ENCODE data around the gene KIDINS220.
A peak's percentile ranks its signal among the peaks of the same experiment; 100 is the strongest.

The KIDINS220 gene

DNA sequence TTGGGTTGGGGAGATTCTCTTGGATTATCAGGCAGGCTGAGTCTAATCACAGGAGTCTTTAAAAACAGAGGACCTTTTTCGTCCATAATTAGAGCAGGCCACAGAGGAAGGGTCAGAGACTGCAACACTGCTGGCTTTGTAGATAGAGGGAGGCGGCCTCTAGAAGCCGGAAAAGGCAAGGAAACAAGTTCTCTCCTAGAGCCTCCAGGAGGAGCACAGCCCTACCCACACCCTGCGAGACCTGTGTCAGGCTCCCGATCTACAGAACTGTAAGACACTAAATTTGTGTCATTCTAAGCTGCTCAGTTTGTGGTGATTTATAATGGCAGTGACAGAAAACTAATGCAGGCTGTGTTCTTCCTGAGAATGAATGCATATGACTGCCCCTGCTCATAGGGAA lies 140.2 kb downstream of the KIDINS220 start:
- DNase-seq (ENCODE audit: low read depth): no peak

DNA sequence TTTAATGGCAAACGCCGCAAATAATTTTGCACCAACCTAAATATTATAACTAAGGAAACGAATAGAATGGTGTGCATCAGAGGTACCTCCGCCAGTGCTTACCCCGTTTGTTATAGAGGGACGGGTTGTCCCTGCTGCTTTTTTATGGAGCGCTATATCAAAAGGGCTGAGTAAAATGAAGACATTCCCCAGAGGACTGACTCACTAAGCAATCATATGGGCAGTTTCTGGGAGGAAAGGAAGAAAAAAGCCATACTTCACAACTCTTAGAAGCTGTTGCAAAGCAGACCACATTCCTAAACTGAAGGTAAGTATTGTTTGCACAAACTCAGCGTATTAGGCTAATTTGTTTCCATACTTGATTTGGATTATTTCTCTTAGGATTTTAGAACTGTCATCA lies 142.7 kb downstream of the KIDINS220 start:
- no peak for DNase-seq (ENCODE audit: low read depth)

DNA sequence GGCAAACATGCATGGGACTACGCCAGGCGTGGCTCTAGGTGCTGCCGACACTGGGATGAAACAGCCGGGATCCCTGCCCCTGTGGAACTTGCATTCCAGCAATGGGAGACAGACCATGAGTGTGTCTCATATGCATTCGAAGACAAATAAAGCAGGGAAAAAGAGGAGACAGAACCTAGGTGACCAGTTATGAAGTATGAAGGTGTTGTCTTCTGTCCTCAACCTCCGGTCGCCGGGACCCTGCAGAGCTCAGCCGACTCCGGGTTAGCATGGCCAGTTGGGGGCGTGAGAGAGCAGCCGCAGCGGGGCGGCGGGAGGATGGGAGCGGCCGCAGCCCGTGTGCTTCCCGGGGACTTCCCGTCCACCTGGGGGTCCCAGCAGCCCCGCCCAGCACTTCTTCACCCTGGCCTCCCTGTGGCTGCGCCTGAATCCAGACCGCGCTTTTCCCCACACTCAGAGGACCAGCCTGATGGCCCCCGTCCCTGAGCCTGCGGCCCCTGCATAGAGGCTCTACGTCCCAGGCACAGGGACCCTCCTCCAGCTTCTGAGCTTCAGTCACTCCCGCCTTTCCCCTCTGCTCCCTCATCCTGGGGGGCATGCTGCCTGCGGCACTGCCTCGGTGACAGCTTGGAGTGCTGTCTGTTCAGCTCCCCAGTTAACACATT lies 144.1 kb downstream of the KIDINS220 start:
- DNase-seq (ENCODE audit: low read depth): peak; percentile 16

DNA sequence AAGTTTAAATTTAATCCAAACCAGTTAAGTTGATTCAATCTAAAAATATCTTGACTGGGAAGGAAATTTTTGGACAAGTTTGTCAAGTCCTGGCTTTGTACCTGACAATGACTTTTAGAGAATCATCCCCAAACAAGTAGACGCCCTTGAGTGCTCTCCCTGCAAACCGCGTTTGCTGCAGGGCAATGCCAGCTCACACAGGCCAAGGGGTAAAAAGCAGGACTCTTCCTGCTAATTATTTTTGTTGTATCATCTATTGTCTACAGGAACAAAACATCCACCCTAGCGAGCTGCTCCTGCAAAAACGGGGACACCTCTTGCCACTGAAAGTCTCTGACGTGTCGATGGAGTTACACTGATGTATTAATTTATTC lies 144.6 kb downstream of the KIDINS220 start:
- no peak for DNase-seq (ENCODE audit: low read depth)

DNA sequence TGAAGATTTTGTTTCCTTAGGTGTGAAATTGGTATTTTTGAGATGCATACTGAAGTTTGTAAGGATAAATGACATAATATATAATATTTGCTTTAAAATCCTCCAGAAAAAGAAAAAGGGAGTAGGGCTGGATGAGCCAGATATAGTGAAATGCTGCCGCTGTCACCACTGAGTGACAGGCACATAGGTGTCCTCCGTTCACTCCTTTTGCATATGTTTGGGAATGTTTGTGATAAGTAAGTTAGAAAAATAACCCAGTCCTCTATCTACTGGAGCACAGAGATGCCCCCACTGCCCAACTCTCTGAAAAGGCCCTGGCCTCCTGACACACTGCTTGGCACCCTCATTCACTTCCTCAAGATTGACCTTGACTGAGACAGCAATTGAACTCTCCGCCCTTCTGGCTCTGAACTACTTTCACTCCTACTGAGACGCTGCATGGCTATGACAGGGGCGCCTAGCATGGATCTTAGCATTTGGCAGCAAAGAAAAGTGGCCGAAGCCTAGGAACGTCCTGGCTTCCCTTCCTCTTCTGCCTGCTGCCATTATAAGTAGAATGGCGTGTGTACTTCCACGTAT lies 145.5 kb downstream of the KIDINS220 start:
- no peak for DNase-seq (ENCODE audit: low read depth)

DNA sequence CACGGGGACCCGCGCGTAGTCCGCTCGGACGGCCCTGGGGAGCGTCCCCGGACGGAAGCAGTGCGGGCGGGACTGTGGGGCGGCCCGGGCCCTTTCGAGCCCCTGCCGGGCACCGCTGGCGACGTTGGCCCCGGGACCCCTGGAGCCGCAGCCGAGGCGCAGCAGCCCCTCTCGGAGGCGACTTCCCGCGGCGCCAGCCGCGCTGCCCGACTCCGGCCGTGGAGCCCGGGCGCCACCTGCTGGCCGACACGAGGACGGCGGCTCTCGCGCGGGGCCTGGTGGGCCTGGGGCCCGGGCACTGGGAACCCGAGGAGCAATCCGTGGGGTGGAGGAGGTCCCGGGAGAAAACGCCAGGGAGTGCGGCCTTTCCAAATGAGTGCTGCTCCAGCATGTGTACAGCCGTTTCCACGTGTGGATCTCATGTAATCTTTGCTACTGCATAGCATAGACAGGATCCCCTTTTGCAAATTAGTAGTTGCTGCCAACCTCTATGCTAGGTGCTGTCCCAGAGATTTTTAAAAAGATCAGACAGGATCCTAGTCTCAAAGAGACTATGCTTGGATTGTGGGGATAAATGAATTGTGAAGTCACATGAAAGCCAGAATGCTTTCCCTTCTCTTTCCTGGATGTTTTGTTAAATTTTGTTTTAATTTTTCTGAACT lies 151.6 kb downstream of the KIDINS220 start:
- DNase-seq (ENCODE audit: low read depth): peak; percentile 68

DNA sequence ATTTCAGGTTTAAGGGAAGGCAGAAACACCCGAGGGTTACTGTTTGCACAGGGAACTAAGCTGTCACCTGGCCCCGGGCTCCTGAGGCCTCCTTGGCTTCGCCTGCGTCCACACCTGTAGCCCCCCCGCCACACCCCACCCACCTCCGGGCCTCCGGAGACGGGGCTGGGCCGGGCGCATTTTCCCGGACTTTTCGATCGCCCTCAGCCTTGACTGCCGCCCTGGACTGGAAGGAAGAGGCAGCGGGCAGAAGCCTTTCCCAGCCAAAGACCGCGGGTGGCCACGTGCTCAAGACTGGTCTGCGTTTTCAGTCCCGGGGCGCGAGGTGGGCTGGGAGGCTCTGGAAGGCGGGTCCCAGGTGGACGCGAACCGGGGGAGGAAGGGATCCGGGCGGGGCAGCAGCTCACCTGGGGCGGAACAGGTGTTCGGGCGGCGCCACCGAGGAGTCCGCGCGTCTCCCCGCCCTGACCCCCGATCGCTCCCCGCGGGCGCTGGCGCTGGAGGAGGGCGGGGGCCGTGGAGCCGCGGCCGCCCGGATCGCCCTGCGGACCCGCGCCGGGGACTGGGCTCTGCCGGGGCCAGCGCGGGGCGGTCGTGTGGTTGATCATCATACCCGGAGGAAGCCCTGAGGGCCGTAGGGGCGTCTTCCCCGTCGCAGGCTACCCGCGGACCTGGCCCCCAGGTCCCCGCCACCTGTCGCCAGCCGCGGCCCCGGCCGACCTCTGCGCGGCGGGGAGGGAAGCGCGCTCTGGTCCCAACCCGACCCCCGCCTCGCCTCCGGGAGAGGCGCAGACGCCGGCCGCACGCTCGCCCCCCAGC lies 152.3 kb downstream of the KIDINS220 start:
- no peak for DNase-seq (ENCODE audit: low read depth)

DNA sequence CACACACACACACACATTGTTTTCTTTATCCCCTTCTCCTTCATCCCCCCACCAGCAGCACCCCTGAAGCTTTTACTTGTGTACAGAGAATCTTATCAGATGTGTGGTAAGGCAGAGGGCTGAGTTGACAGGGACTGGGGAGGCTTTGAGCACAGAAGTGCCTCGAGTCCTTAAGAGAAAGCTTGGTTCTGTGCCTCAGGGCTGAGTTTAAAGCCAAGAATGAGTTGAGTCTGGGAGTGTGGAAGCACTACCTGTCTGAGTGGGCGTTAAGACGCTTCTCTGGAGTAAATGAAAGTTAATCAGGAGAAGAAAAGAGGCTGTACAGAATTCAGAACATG lies 152.9 kb downstream of the KIDINS220 start:
- DNase-seq (ENCODE audit: low read depth): no peak

DNA sequence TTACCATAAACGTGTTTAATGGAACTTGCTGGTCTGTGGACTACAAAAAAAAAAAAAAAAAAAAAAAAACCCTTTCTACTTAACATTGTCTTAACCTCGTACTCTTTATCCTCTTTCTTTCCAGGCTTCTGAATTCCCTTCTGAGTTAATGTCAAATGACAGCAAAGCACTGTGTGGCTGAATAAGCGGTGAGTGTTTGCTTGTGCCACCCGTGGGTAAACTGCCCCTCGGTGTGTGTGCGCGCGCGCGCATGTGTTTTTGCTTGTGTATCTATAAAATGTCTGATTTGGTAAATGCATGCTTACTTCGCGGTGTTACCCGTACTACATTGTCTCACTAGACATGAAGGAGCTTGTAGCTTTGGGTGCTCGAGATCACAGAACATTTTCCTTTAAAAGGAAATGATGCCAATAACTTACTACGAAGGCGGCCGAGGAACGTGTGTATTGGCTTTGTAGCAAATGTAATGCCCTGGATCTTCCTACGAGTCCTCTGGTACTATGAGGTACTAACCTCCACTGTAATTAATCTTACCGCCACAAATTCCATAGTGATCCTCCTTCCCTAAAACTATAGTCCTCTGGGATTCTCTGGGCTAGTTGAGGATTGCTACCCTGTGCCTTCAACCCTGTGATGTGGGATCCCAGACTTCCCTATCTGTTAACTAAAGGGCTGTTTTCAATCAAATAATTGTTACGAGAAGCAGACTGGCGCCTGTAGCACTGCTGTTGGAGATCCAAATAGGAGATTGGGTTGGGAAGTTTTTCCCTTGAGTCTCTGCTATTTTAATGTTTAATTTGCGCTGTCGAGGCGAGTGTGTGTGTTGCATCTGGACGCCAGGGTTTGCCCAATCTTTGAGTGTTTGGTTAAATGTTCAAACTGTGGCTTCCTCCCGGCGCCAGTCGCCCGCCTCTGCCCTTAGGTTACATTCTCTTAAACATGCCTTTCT lies 154.4 kb downstream of the KIDINS220 start:
- DNase-seq (ENCODE audit: low read depth): no peak

DNA sequence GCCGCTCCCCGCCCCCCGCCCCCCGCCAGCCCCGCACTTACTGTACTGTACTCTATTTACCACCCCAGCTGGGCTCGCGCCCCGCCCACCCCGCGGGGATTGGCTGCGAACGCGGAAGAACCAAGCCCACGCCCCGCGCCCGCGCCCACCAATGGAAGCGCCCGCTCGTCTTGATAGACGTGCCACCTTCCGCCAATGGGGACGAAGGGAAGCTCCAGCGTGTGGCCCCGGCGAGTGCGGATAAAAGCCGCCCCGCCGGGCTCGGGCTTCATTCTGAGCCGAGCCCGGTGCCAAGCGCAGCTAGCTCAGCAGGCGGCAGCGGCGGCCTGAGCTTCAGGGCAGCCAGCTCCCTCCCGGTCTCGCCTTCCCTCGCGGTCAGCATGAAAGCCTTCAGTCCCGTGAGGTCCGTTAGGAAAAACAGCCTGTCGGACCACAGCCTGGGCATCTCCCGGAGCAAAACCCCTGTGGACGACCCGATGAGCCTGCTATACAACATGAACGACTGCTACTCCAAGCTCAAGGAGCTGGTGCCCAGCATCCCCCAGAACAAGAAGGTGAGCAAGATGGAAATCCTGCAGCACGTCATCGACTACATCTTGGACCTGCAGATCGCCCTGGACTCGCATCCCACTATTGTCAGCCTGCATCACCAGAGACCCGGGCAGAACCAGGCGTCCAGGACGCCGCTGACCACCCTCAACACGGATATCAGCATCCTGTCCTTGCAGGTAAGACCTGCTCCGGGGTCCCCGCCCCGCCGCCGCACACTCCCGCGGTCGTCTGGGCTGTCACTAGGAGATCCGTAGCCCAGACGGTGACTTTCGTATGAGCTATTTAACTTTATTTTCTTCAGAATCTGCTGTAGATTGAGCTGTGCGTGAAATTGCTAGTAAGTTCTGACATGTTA lies 155.4 kb downstream of the KIDINS220 start, which contains the start of gene ID2:
Gene ID2 (plus strand): TSS at position 271 of the 907 bp plus-strand sequence. CDS start 110 bp downstream, at position 381.
- peak; percentile 94 for DNase-seq (ENCODE audit: low read depth)

DNA sequence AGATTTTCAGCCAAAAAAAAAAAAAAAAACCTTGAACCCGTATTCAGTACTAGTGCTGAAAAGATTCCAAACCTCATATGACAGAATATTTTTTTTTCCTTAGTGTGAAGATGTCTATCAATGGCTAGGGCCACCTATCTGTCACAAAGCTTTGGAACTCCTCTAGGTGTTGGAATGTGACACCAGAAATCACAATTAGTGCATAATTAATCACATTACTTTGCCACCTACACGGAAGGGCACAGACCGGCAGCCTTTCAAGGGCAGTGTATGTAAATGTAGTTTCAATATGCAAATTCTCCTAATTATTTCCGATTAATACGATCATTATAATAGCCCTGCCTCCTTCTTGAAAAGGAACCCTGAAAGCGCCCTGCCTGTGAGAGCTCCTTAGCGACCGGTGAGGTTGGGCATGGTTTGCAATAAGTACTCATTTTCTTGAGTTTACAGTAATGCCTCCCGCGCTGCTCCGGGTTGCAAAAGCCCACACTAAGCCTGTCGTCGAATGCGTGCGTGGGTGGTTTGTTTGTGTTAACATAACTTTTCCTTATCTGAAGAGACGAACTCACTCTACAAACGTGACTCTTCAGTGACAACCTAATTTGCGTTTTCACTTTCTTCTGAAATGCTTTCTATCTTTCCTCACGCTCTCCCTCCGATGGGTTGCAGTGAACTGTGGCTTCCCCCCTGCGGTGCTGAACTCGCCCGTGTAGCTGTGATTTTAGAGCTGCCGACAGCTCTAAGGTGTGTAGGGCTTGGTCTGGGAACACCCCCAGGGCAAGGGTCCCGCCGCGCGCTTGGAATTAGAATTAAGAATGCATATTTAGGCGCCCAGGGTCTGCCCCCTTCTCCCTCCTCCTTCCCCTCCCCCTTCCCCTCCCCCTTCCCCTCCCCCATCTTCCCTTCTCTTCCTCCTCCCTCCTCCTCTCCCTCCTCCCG lies 156.3 kb downstream of the KIDINS220 start:
- peak; percentile 68 for DNase-seq (ENCODE audit: low read depth)

DNA sequence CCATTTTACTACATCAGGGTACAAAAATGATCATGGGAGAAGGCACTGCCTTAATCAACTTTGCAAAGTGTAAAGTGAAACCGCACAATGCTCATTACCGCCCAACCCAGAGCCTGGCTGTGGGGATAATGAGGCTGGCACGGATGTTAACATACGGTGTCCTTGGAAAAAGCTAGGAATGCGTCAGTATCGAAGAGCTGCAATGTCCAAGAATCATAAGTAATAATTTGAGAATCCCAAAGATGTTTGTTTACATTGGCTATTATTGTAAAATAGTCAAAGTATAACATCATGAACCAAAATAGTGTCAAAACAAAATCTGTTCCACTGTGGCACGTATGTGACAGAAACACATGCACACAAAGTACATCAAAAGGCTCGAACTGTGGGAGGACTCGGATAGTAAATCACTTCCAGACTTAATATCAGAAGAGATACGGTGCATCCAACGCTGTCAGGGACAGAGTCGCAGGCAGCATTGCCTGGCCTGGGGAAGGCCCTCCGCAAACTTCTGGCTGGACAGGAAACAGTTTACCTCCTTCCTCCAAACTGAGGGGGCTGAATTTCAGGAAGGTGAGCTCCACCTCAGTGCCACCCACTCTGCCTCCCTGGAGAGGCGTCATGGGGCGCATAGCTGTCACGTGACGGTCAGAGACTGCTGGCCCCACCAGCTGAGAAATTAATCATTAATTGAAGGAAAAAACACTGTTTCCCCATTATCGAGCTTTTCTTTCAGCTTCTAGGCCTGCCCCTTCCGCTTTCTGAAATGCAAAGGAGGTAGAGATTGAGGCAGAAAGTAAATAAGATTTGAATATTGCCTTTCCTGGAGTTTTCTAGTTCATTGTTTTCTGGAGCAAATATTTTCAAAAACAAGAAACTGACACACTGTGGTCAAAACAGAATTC lies 157.3 kb downstream of the KIDINS220 start:
- DNase-seq (ENCODE audit: low read depth): no peak

DNA sequence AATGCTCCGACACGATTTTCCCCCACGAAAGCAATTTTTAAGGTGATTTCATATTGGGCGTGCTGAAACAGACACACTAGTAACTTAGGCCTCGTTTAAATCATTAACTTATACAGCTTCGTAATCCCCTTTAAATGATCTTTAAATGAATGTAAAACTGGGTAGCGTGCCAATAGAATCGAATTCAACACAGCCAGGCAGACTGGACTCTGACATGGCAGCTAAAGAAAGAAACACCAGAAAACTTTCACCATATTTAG lies 157.9 kb downstream of the KIDINS220 start:
- no peak for DNase-seq (ENCODE audit: low read depth)
